GM12878 (cell line): ENCODE measurements around the gene PLB1. TPM values are rescaled to one million over a fixed set of nuclear protein-coding genes. Genes with fewer than 3 reads are reported as not detected.

Experiments
- ATAC-seq: fragments of 200-7000 bp; cut with Tn5 transposase; 3 replicates; pipeline ENCODE4 v1.9.1; 2020; ENCODE audit warnings: mild to moderate bottlenecking, moderate library complexity
- BruUV-seq: library from RNA; stranded (reverse); fragments of 400-500 nt; replicated peaks from 2 replicates; lab custom pipeline; 2021; lab: Mats Ljungman, UMichigan
- CTCF ChIA-PET: fragments of 300-600 bp; sonication (Branson Sonifier 250); formaldehyde crosslinking; extraction: SDS; loops from one replicate; lab custom pipeline; 2021; ENCODE audit warnings: inconsistent platforms; lab: Yijun Ruan, JAX
- POLR2A ChIA-PET: fragments of 350-600 bp; formaldehyde crosslinking; extraction: SDS; loops from one replicate; lab custom pipeline; 2021; ENCODE audit warnings: inconsistent platforms; lab: Charles Lee
- RAD21 ChIA-PET: fragments of 300-600 bp; sonication (Branson Sonifier 250); formaldehyde crosslinking; loops from one replicate; lab custom pipeline; 2023; ENCODE audit warnings: antibody characterized with exemption; ENCODE audit not compliant: unreplicated experiment; lab: Charles Lee
- SMC1A ChIA-PET: fragments of 300-600 bp; sonication (Branson Sonifier 250); formaldehyde crosslinking; loops from one replicate; lab custom pipeline; 2023; ENCODE audit not compliant: unreplicated experiment, uncharacterized antibody; lab: Charles Lee
- DNase-seq: peaks from one replicate; pipeline ENCODE4 v3.0.0-alpha.2; 2011; ENCODE audit warnings: low read depth, low spot score
- FAIRE-seq: peaks from 3 replicates; lab custom pipeline; 2011; peaks lifted over from hg19 to GRCh38; lab: Jason Lieb, UNC
- H2AFZ ChIP-seq: 2 replicates; pipeline ENCODE4 v1.6.0; 2011; ENCODE audit warnings: low read depth, low read length, control low read depth; ENCODE audit not compliant: control insufficient read depth
- H3K27ac ChIP-seq: 2 replicates; pipeline ENCODE4 v1.5.1; 2011; ENCODE audit warnings: control low read depth; ENCODE audit not compliant: control insufficient read depth, insufficient read depth
- H3K27me3 ChIP-seq, 2 experiments: replicated peaks in 1 of 2; 2 replicates each; pipeline versions ENCODE4 v1.6.0 to v1.6.1; 2011; ENCODE audit warnings: low read length in 1 of 2; ENCODE audit not compliant: control insufficient read depth in 2 of 2, insufficient read depth in 2 of 2
- H3K36me3 ChIP-seq, 2 experiments: 2 replicates each; pipeline ENCODE4 v1.5.1; 2011; ENCODE audit warnings: low read length in 1 of 2; ENCODE audit not compliant: control insufficient read depth in 2 of 2, insufficient read depth in 2 of 2
- H3K4me1 ChIP-seq: 2 replicates; pipeline ENCODE4 v1.6.1; 2011; ENCODE audit warnings: mild to moderate bottlenecking, low read length, moderate library complexity, mixed read lengths; ENCODE audit not compliant: control insufficient read depth, insufficient read depth
- H3K4me2 ChIP-seq: 2 replicates; pipeline ENCODE4 v1.6.0; 2011; ENCODE audit warnings: control low read depth; ENCODE audit not compliant: control insufficient read depth, insufficient read depth
- H3K4me3 ChIP-seq: fragments of 200-600 bp; sonication (generic); 2 replicates; pipeline ENCODE4 v1.5.1; 2016
- H3K79me2 ChIP-seq: 2 replicates; pipeline ENCODE4 v1.6.0; 2011; ENCODE audit warnings: low read length; ENCODE audit not compliant: control insufficient read depth, insufficient read depth
- H3K9ac ChIP-seq: 2 replicates; pipeline ENCODE4 v1.8.0; 2011; ENCODE audit warnings: low read length, control low read depth, mixed read lengths; ENCODE audit not compliant: control insufficient read depth, insufficient read depth
- H3K9me3 ChIP-seq: replicated peaks from 3 replicates; pipeline ENCODE4 v1.5.1; 2011; ENCODE audit warnings: mild to moderate bottlenecking, low read length; ENCODE audit not compliant: control insufficient read depth, insufficient read depth
- H4K20me1 ChIP-seq: 2 replicates; pipeline ENCODE4 v1.6.0; 2011; ENCODE audit not compliant: control insufficient read depth, insufficient read depth
- BCL11A ChIP-seq: IDR thresholded peaks from 2 replicates; pipeline ENCODE4 v1.6.1; 2011; ENCODE audit warnings: low read depth, low read length
- DPF2 ChIP-seq: fragments of 450-650 bp; IDR thresholded peaks from 2 replicates; pipeline ENCODE4 v1.6.1; 2017; ENCODE audit warnings: mild to moderate bottlenecking
- ESRRA ChIP-seq: IDR thresholded peaks from 2 replicates; pipeline ENCODE4 v1.6.1; 2012; ENCODE audit warnings: mild to moderate bottlenecking, low read length, improper control_type of control experiment
- MEF2A ChIP-seq: IDR thresholded peaks from 2 replicates; pipeline ENCODE4 v1.6.1; 2011; ENCODE audit warnings: low read depth, mild to moderate bottlenecking, low read length, moderate library complexity; ENCODE audit not compliant: insufficient read depth
- NRF1 ChIP-seq: conservative IDR thresholded peaks from 2 replicates; pipeline ENCODE4 v1.6.1; 2011; ENCODE audit warnings: mild to moderate bottlenecking, low read depth, low read length, improper control_type of control experiment
- POLR2AphosphoS5 ChIP-seq: IDR thresholded peaks from 2 replicates; pipeline ENCODE4 v1.6.1; 2011; ENCODE audit warnings: mild to moderate bottlenecking, low read length, inconsistent platforms
- PRDM15 ChIP-seq: fragments of 450-650 bp; formaldehyde crosslinking; IDR thresholded peaks from 2 replicates; pipeline ENCODE4 v1.4.0; 2020; ENCODE audit warnings: mild to moderate bottlenecking, moderate library complexity
- RCOR1 ChIP-seq: conservative IDR thresholded peaks from 2 replicates; pipeline ENCODE4 v1.6.1; 2012; ENCODE audit warnings: low read depth, low read length, improper control_type of control experiment
- TCF7 ChIP-seq: IDR thresholded peaks from 2 replicates; pipeline ENCODE4 v1.6.1; 2014; ENCODE audit warnings: antibody characterized with exemption, borderline replicate concordance
- WGBS: methylation state at CpG from one replicate; pipeline ENCODE4 v1.1.6; 2016; ENCODE audit warnings: low lambda C conversion rate; ENCODE audit not compliant: insufficient replicate concordance, insufficient coverage; ENCODE audit errors: missing lambda C conversion rate; 5-methylcytosine and 5-hydroxymethylcytosine counted together
- in situ Hi-C: fragments of 300-500 bp; cut with MboI; formaldehyde crosslinking; loops from 9 replicates; pipeline ENCODE4 v1.14.3; 2018; ENCODE audit warnings: mixed read lengths
- intact Hi-C: fragments of 100-400 bp; cut with micrococcal nuclease; formaldehyde crosslinking; loops from one replicate; pipeline ENCODE4 v1.14.2; 2022; ENCODE audit not compliant: unreplicated experiment
- polyA plus RNA-seq, 11 experiments: library from polyadenylated mRNA; depleted of rRNA in 4 of 11; unstranded in 6 of 11; stranded (reverse) in 5 of 11; fragments of >200 nt; fragmentation: Nextera tagmentation in 4 of 11; fragmentation: Illumina TruSeq in 1 of 11; extraction: Ambion mirVana in 4 of 11; extraction: Trizol in 1 of 11; gene quantifications; 1 replicate in 1 of 11; 2 replicates in 10 of 11; pipeline versions ENCODE4 v1.2.1 to v1.2.3, GENCODE V29; 2011 to 2016; ENCODE audit warnings: inconsistent platforms in 2 of 11, missing spikeins in 2 of 11, low read depth in 1 of 11
- total RNA-seq, 4 experiments: library from RNA; depleted of rRNA in 3 of 4; stranded (reverse); fragments of >200 nt in 3 of 4; fragmentation: Illumina TruSeq in 1 of 4; extraction: Trizol in 1 of 4; gene quantifications; 2 replicates each; pipeline versions ENCODE4 v1.2.1 to v1.2.3, GENCODE V29; 2013 to 2021

The PLB1 gene
- total and polyA plus RNA-seq, 10 of the 15 experiments (the other 5 are each of a cell fraction or from before 2014, with no cell fraction given): 0.03 to 0.49 (median 0.28) TPM

- no peak for TF ChIP-seq RCOR1
- no peak for TF ChIP-seq DPF2
These were observed 26.6 kb downstream of the PLB1 start (continued) for GRCh38 chr2:28522481-28522880.

GRCh38 chr2:28523902-28524301 is 28.0 kb downstream of the PLB1 start:
- no peak for DNase-seq
- ATAC-seq: no peak
- Histone ChIP-seq H3K36me3 (no peaks in the 10 kb centered on the region), H3K4me1 (no peaks in the 10 kb centered on the region), H3K27ac (no peak overlapping the region), H3K9ac (no peak overlapping the region), H2AFZ (no peak overlapping the region), H3K79me2 (no peaks in the 10 kb centered on the region), H3K4me3 (no peak overlapping the region), H4K20me1 (no peaks in the 10 kb centered on the region), H3K9me3 (no peaks in the 10 kb centered on the region), H3K27me3 (peaks cover 3 to 5% of the 10 kb centered on the region in 2 experiments; a peak in 3 of 4 replicates), H3K4me2 (no peak overlapping the region)
- ChIA-PET POLR2A (no interaction called here), SMC1A (no interaction called here), RAD21 (no interaction called here), CTCF (no interaction called here)
- TF ChIP-seq NRF1: no peak
- TF ChIP-seq BCL11A: no peak
- TF ChIP-seq POLR2AphosphoS5: no peak
- TF ChIP-seq MEF2A: no peak
- TF ChIP-seq ESRRA: no peak
- no peak for TF ChIP-seq TCF7
- no peak for TF ChIP-seq PRDM15 (CRISPR knock-in tag)
- WGBS: 19% methylated on average over 5 of the region's 5 CpGs
- in situ Hi-C loops: no loop called here
- no TSS peak for BruUV-seq
- intact Hi-C loops: no loop called here
- no peak for FAIRE-seq
